ENCODE results near the gene ZNF106. TPM values are rescaled to one million over a fixed set of nuclear protein-coding genes. Genes with fewer than 3 reads are reported as not detected.

Gene ZNF106
- total and polyA plus RNA-seq, 2 donors, result 8.6 to 23.7 TPM

- WGBS, result 93% methylated on average over 5 of the region's 5 CpGs
- H3K36me3 ChIP-seq (ENCODE audit: control insufficient read depth in 2 of 2, insufficient read depth in 2 of 2, low read length in 1 of 2), result peaks cover 36 to 38% of the 10 kb centered on the region in 2 donors
- no peaks in the 10 kb centered on the region for H3K4me1 ChIP-seq (ENCODE audit: control insufficient read depth in 2 of 2, insufficient read depth in 2 of 2, low read length in 2 of 2)
Observed at GRCh38 chr15:42444415-42445063, 46.4 kb downstream of the ZNF106 start.

DNA sequence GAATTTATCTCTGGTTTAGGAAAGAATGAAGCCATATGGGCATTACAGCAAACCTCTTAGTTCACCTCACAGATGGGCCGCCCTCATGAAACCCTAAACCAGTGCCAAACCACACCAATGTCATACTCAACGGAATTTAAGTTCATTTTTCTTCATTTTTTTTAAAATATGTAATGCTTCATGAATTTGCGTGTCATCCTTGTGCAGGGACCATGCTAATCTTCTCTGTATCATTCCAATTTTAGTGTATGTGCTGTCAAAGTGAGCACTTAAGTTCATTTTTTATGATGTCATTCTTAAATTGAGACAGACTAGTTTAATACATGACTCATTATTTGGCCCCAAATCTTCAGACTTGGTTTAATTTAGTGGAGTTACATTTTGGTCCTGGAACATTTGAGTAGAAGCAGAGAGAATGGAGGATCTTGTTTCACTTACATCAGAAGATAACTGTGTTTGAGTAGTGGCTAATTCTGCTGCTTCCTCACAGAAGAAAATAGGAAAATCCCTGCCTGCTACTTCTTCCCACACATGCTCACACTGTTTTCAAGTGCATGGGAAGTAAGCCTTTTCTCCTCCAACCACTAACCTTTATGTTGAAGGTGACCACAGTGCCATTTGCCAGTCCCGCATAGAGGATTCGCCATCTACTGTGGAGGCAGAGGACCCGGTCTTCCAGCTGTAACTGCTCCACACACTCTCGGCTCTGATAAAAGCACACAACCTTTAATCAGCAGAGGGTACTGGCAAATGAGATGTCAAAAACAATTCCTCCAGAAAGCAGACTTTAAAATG is 63.3 kb downstream of the ZNF106 start:
- no peaks in the 10 kb centered on the region for H3K27me3 ChIP-seq (ENCODE audit: control insufficient read depth in 2 of 2, insufficient read depth in 1 of 2, low read length in 1 of 2)
- no peak overlapping the region for H3K4me3 ChIP-seq (ENCODE audit: low read length in 2 of 2)
- DNase-seq (ENCODE audit: low read depth in 6 of 9, low spot score in 9 of 9), result no peak
- 98% methylated on average over 7 of the region's 7 CpGs for WGBS
- peaks cover 47 to 57% of the 10 kb centered on the region in 2 donors for H3K36me3 ChIP-seq (ENCODE audit: control insufficient read depth in 2 of 2, insufficient read depth in 2 of 2, low read length in 1 of 2)
- H3K9me3 ChIP-seq (ENCODE audit: control insufficient read depth in 2 of 2, insufficient read depth in 1 of 2, low read length in 1 of 2), result no peaks in the 10 kb centered on the region
- no peak overlapping the region for H3K27ac ChIP-seq (ENCODE audit: low read depth in 1 of 2, low read length in 1 of 2)
- no peaks in the 10 kb centered on the region for H3K4me1 ChIP-seq (ENCODE audit: control insufficient read depth in 2 of 2, insufficient read depth in 2 of 2, low read length in 2 of 2)

More at GRCh38 chr15:42444415-42445063, 46.4 kb downstream of the ZNF106 start:
- H3K9me3 ChIP-seq (ENCODE audit: control insufficient read depth in 2 of 2, insufficient read depth in 1 of 2, low read length in 1 of 2), result no peaks in the 10 kb centered on the region
- no peak overlapping the region for H3K27ac ChIP-seq (ENCODE audit: low read depth in 1 of 2, low read length in 1 of 2)
- no peak for DNase-seq (ENCODE audit: low read depth in 6 of 9, low spot score in 9 of 9)
- no peaks in the 10 kb centered on the region for H3K27me3 ChIP-seq (ENCODE audit: control insufficient read depth in 2 of 2, insufficient read depth in 1 of 2, low read length in 1 of 2)
- H3K4me3 ChIP-seq (ENCODE audit: low read length in 2 of 2), result no peak overlapping the region

GRCh38 chr15:42421376-42421775 is 69.6 kb downstream of the ZNF106 start:
- Histone ChIP-seq H3K9me3 (ENCODE audit: control insufficient read depth in 2 of 2, insufficient read depth in 1 of 2, low read length in 1 of 2) (no peaks in the 10 kb centered on the region), H3K4me3 (ENCODE audit: low read length in 2 of 2) (no peak overlapping the region), H3K27ac (ENCODE audit: low read depth in 1 of 2, low read length in 1 of 2) (no peak overlapping the region), H3K4me1 (ENCODE audit: control insufficient read depth in 2 of 2, insufficient read depth in 2 of 2, low read length in 2 of 2) (no peaks in the 10 kb centered on the region), H3K36me3 (ENCODE audit: control insufficient read depth in 2 of 2, insufficient read depth in 2 of 2, low read length in 1 of 2) (peaks cover 43 to 67% of the 10 kb centered on the region in 2 donors), H3K27me3 (ENCODE audit: control insufficient read depth in 2 of 2, insufficient read depth in 1 of 2, low read length in 1 of 2) (no peaks in the 10 kb centered on the region)
- no peak for DNase-seq (ENCODE audit: low read depth in 6 of 9, low spot score in 9 of 9)
- 96% methylated on average over 2 of the region's 2 CpGs for WGBS

GRCh38 chr15:42419369-42419768 is 71.6 kb downstream of the ZNF106 start:
- no peaks in the 10 kb centered on the region for H3K4me1 ChIP-seq (ENCODE audit: control insufficient read depth in 2 of 2, insufficient read depth in 2 of 2, low read length in 2 of 2)
- H3K36me3 ChIP-seq (ENCODE audit: control insufficient read depth in 2 of 2, insufficient read depth in 2 of 2, low read length in 1 of 2), result peaks cover 48 to 62% of the 10 kb centered on the region in 2 donors
- no peak overlapping the region for H3K27ac ChIP-seq (ENCODE audit: low read depth in 1 of 2, low read length in 1 of 2)
- WGBS, result 99% methylated on average over 7 of the region's 7 CpGs
- no peaks in the 10 kb centered on the region for H3K27me3 ChIP-seq (ENCODE audit: control insufficient read depth in 2 of 2, insufficient read depth in 1 of 2, low read length in 1 of 2)
- DNase-seq (ENCODE audit: low read depth in 6 of 9, low spot score in 9 of 9), result no peak
- no peak overlapping the region for H3K4me3 ChIP-seq (ENCODE audit: low read length in 2 of 2)
- H3K9me3 ChIP-seq (ENCODE audit: control insufficient read depth in 2 of 2, insufficient read depth in 1 of 2, low read length in 1 of 2), result no peaks in the 10 kb centered on the region

DNA sequence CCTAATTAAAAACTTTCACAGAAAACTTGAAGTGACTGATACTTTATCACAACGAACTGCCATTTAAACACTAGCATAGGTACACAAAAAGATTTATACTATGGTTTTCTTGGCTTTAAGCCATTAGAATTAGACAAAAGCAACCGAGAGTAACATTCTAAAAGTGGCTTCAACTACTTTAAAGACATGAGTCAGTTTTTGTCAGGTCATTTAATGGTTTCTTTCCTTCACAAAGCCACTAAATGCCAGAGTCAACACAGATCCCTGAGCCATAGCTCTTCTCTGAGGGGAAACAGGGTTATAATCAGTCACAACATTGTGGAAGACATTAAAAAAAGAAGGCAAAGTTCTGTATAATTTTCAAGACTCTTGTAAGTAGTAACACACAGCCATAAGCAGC is 77.0 kb downstream of the ZNF106 start:
- H3K27ac ChIP-seq (ENCODE audit: low read depth in 1 of 2, low read length in 1 of 2), result no peak overlapping the region
- H3K27me3 ChIP-seq (ENCODE audit: control insufficient read depth in 2 of 2, insufficient read depth in 1 of 2, low read length in 1 of 2), result no peaks in the 10 kb centered on the region
- WGBS, result 95% methylated on average over 2 of the region's 2 CpGs

GRCh38 chr15:42411884-42412283 is 79.1 kb downstream of the ZNF106 start:
- Histone ChIP-seq H3K27me3 (ENCODE audit: control insufficient read depth in 2 of 2, insufficient read depth in 1 of 2, low read length in 1 of 2) (no peaks in the 10 kb centered on the region), H3K36me3 (ENCODE audit: control insufficient read depth in 2 of 2, insufficient read depth in 2 of 2, low read length in 1 of 2) (peaks cover 24 to 30% of the 10 kb centered on the region in 2 donors), H3K4me3 (ENCODE audit: low read length in 2 of 2) (no peak overlapping the region), H3K27ac (ENCODE audit: low read depth in 1 of 2, low read length in 1 of 2) (no peak overlapping the region), H3K9me3 (ENCODE audit: control insufficient read depth in 2 of 2, insufficient read depth in 1 of 2, low read length in 1 of 2) (no peaks in the 10 kb centered on the region), H3K4me1 (ENCODE audit: control insufficient read depth in 2 of 2, insufficient read depth in 2 of 2, low read length in 2 of 2) (no peaks in the 10 kb centered on the region)
- no peak for DNase-seq (ENCODE audit: low read depth in 6 of 9, low spot score in 9 of 9)
- over 99% methylated on average over 7 of the region's 7 CpGs for WGBS

More for the DNA sequence above, 77.0 kb downstream of the ZNF106 start:
- H3K4me3 ChIP-seq (ENCODE audit: low read length in 2 of 2), result no peak overlapping the region
- H3K9me3 ChIP-seq (ENCODE audit: control insufficient read depth in 2 of 2, insufficient read depth in 1 of 2, low read length in 1 of 2), result no peaks in the 10 kb centered on the region
- H3K4me1 ChIP-seq (ENCODE audit: control insufficient read depth in 2 of 2, insufficient read depth in 2 of 2, low read length in 2 of 2), result no peaks in the 10 kb centered on the region
- DNase-seq (ENCODE audit: low read depth in 6 of 9, low spot score in 9 of 9), result no peak
- peaks cover 32 to 41% of the 10 kb centered on the region in 2 donors for H3K36me3 ChIP-seq (ENCODE audit: control insufficient read depth in 2 of 2, insufficient read depth in 2 of 2, low read length in 1 of 2)

GRCh38 chr15:42409011-42409410 is 81.9 kb downstream of the ZNF106 start:
- Histone ChIP-seq H3K4me1 (ENCODE audit: control insufficient read depth in 2 of 2, insufficient read depth in 2 of 2, low read length in 2 of 2) (peaks cover 0 to 3% of the 10 kb centered on the region in 2 donors), H3K36me3 (ENCODE audit: control insufficient read depth in 2 of 2, insufficient read depth in 2 of 2, low read length in 1 of 2) (peaks cover 7 to 10% of the 10 kb centered on the region in 2 donors), H3K9me3 (ENCODE audit: control insufficient read depth in 2 of 2, insufficient read depth in 1 of 2, low read length in 1 of 2) (no peaks in the 10 kb centered on the region), H3K4me3 (ENCODE audit: low read length in 2 of 2) (no peak overlapping the region), H3K27ac (ENCODE audit: low read depth in 1 of 2, low read length in 1 of 2) (no peak overlapping the region), H3K27me3 (ENCODE audit: control insufficient read depth in 2 of 2, insufficient read depth in 1 of 2, low read length in 1 of 2) (no peaks in the 10 kb centered on the region)
- no peak for DNase-seq (ENCODE audit: low read depth in 6 of 9, low spot score in 9 of 9)
- WGBS, result 97% methylated on average over 9 of the region's 9 CpGs

GRCh38 chr15:42408178-42408577 is 82.8 kb downstream of the ZNF106 start:
- DNase-seq (ENCODE audit: low read depth in 6 of 9, low spot score in 9 of 9), result no peak
- Histone ChIP-seq H3K36me3 (ENCODE audit: control insufficient read depth in 2 of 2, insufficient read depth in 2 of 2, low read length in 1 of 2) (peaks cover 7 to 10% of the 10 kb centered on the region in 2 donors), H3K27ac (ENCODE audit: low read depth in 1 of 2, low read length in 1 of 2) (no peak overlapping the region)

GRCh38 chr15:42405863-42406482 is 85.0 kb downstream of the ZNF106 start:
- DNase-seq (ENCODE audit: low read depth in 6 of 9, low spot score in 9 of 9), result no peak
- no peak overlapping the region for H3K4me3 ChIP-seq (ENCODE audit: low read length in 2 of 2)
- peak overlapping the region in 1 of 2 donors; percentile 43 for H3K27ac ChIP-seq (ENCODE audit: low read depth in 1 of 2, low read length in 1 of 2)
- no peaks in the 10 kb centered on the region for H3K27me3 ChIP-seq (ENCODE audit: control insufficient read depth in 2 of 2, insufficient read depth in 1 of 2, low read length in 1 of 2)
- H3K9me3 ChIP-seq (ENCODE audit: control insufficient read depth in 2 of 2, insufficient read depth in 1 of 2, low read length in 1 of 2), result peaks cover 0 to 7% of the 10 kb centered on the region in 2 donors
- H3K4me1 ChIP-seq (ENCODE audit: control insufficient read depth in 2 of 2, insufficient read depth in 2 of 2, low read length in 2 of 2), result peaks cover 0 to 22% of the 10 kb centered on the region in 2 donors
- WGBS, result 96% methylated on average over 6 of the region's 6 CpGs
- H3K36me3 ChIP-seq (ENCODE audit: control insufficient read depth in 2 of 2, insufficient read depth in 2 of 2, low read length in 1 of 2), result peaks cover under 1 to 2% of the 10 kb centered on the region in 2 donors

More at GRCh38 chr15:42408178-42408577, 82.8 kb downstream of the ZNF106 start:
- H3K4me1 ChIP-seq (ENCODE audit: control insufficient read depth in 2 of 2, insufficient read depth in 2 of 2, low read length in 2 of 2), result peaks cover 0 to 3% of the 10 kb centered on the region in 2 donors
- 92% methylated on average over 4 of the region's 4 CpGs for WGBS
- no peak overlapping the region for H3K4me3 ChIP-seq (ENCODE audit: low read length in 2 of 2)
- no peaks in the 10 kb centered on the region for H3K27me3 ChIP-seq (ENCODE audit: control insufficient read depth in 2 of 2, insufficient read depth in 1 of 2, low read length in 1 of 2)
- H3K9me3 ChIP-seq (ENCODE audit: control insufficient read depth in 2 of 2, insufficient read depth in 1 of 2, low read length in 1 of 2), result no peaks in the 10 kb centered on the region
